K562 (cell line): ENCODE results near the gene SGPP1. TPM values are rescaled to one million over a fixed set of nuclear protein-coding genes. Genes with fewer than 3 reads are reported as not detected.

Experiments used
- ATAC-seq: fragments of 200-7000 bp; cut with Tn5 transposase; 3 replicates; pipeline ENCODE4 v1.9.1; 2020; ENCODE audit warnings: moderate library complexity
- BruUV-seq: library from RNA; stranded (reverse); fragments of 400-500 nt; replicated peaks from 2 replicates; lab custom pipeline; 2021; lab: Mats Ljungman, UMichigan
- CTCF ChIA-PET: fragments of 300-600 bp; formaldehyde crosslinking; extraction: SDS; loops from one replicate; lab custom pipeline; 2021; ENCODE audit warnings: low intra/inter-chr PET ratio; lab: Yijun Ruan, JAX
- POLR2A ChIA-PET: fragments of 300-600, 350-650 bp; sonication (Branson Sonifier 250); formaldehyde crosslinking; extraction: SDS; loops from one replicate; lab custom pipeline; 2021; ENCODE audit warnings: antibody characterized with exemption, inconsistent platforms; lab: Yijun Ruan, JAX
- DNase-seq, 4 experiments: peaks; one replicate each; pipeline versions ENCODE4 v3.0.0 to v3.0.0-alpha.2; 2011 to 2018; ENCODE audit warnings: low spot score in 3 of 4, mixed read lengths in 3 of 4; ENCODE audit errors: extremely low read depth in 1 of 4
- FAIRE-seq: peaks from 2 replicates; lab custom pipeline; 2011; peaks lifted over from hg19 to GRCh38; lab: Jason Lieb, UNC
- H2AFZ ChIP-seq: 2 replicates; pipeline ENCODE4 v1.6.0; 2011; ENCODE audit warnings: low read depth, low read length, control low read depth, inconsistent platforms
- H3K27ac ChIP-seq: fragments of 200-600 bp; 3 replicates; pipeline ENCODE4 v1.8.0; 2011; ENCODE audit warnings: low read depth, mild to moderate bottlenecking, control low read depth, inconsistent platforms, low read length, moderate library complexity, mixed read lengths; ENCODE audit errors: extremely low read depth
- H3K27me3 ChIP-seq, 2 experiments: fragments of 300-600 bp in 1 of 2; 2 replicates in 1 of 2; 3 replicates in 1 of 2; pipeline versions ENCODE4 v1.6.0 to v1.8.0; 2011; ENCODE audit warnings: inconsistent platforms in 2 of 2, low read length in 2 of 2, mild to moderate bottlenecking in 1 of 2, mixed read lengths in 1 of 2, moderate library complexity in 1 of 2; ENCODE audit not compliant: control insufficient read depth in 2 of 2, insufficient read depth in 2 of 2
- H3K36me3 ChIP-seq: fragments of 300-600 bp; 3 replicates; pipeline ENCODE4 v1.8.0; 2011; ENCODE audit warnings: mild to moderate bottlenecking, low read length, inconsistent platforms; ENCODE audit not compliant: control insufficient read depth, insufficient read depth
- H3K4me1 ChIP-seq, 2 experiments: fragments of 200-600 bp in 1 of 2; replicated peaks in 1 of 2; 2 replicates in 1 of 2; 3 replicates in 1 of 2; pipeline versions ENCODE4 v1.5.1 to v1.8.0; 2011; ENCODE audit warnings: inconsistent platforms in 2 of 2, low read length in 2 of 2, mild to moderate bottlenecking in 1 of 2, mixed read lengths in 1 of 2, moderate library complexity in 1 of 2; ENCODE audit not compliant: control insufficient read depth in 2 of 2, insufficient read depth in 2 of 2
- H3K4me2 ChIP-seq: 2 replicates; pipeline ENCODE4 v1.6.1; 2011; ENCODE audit warnings: low read length, control low read depth, inconsistent platforms, mixed read lengths; ENCODE audit not compliant: insufficient read depth
- H3K4me3 ChIP-seq: fragments of 200-600 bp; sonication (generic), shearing (Covaris generic); 2 replicates; pipeline ENCODE4 v1.5.1; 2016; ENCODE audit warnings: control low read depth, inconsistent platforms
- H3K79me2 ChIP-seq: fragments of 200-600 bp; 3 replicates; pipeline ENCODE4 v1.8.0; 2011; ENCODE audit warnings: low read length, inconsistent platforms; ENCODE audit not compliant: control insufficient read depth, insufficient read depth
- H3K9ac ChIP-seq, 2 experiments: 2 replicates each; pipeline versions ENCODE4 v1.6.0 to v1.6.1; 2011; ENCODE audit warnings: low read depth in 2 of 2, low read length in 2 of 2, control low read depth in 1 of 2, inconsistent platforms in 1 of 2, mild to moderate bottlenecking in 1 of 2, mixed read lengths in 1 of 2; ENCODE audit not compliant: insufficient read depth in 1 of 2
- H3K9me1 ChIP-seq: one replicate; pipeline ENCODE4 v1.6.0; 2011; ENCODE audit warnings: inconsistent platforms, mild to moderate bottlenecking, low read length, moderate library complexity; ENCODE audit not compliant: control insufficient read depth, insufficient read depth
- H3K9me3 ChIP-seq: replicated peaks from 2 replicates; pipeline ENCODE4 v1.5.1; 2011; ENCODE audit warnings: low read depth, low read length, inconsistent platforms; ENCODE audit not compliant: control insufficient read depth, insufficient read depth
- H4K20me1 ChIP-seq: replicated peaks from 2 replicates; pipeline ENCODE4 v1.6.1; 2011; ENCODE audit warnings: low read length, inconsistent platforms, mixed read lengths; ENCODE audit not compliant: control insufficient read depth, insufficient read depth
- C11orf30 ChIP-seq: fragments of 450-650 bp; IDR thresholded peaks from 2 replicates; pipeline ENCODE4 v1.6.1; 2016; ENCODE audit warnings: low read depth, mild to moderate bottlenecking
- CBFA2T2 ChIP-seq: fragments of 450-650 bp; conservative IDR thresholded peaks from 2 replicates; pipeline ENCODE4 v1.6.1; 2017; ENCODE audit warnings: mild to moderate bottlenecking
- CBX8 ChIP-seq: fragments of 200-600 bp; sonication (generic); IDR thresholded peaks from 2 replicates; pipeline ENCODE4 v1.6.1; 2012; ENCODE audit warnings: borderline replicate concordance, mixed run types, low read depth, mild to moderate bottlenecking, moderate library complexity, mixed read lengths, low read length, control low read depth, inconsistent platforms; ENCODE audit not compliant: poor library complexity, severe bottlenecking; ENCODE audit errors: extremely low read depth
- ETS2 ChIP-seq: IDR thresholded peaks from 2 replicates; pipeline ENCODE4 v1.6.1; 2016; ENCODE audit warnings: borderline replicate concordance, missing genetic modification characterization, mild to moderate bottlenecking, moderate library complexity, missing compliant biosample characterization; ENCODE audit not compliant: poor library complexity, severe bottlenecking
- KHSRP ChIP-seq: fragments of 450-650 bp; IDR thresholded peaks from 2 replicates; pipeline ENCODE4 v1.6.1; 2017
- ZBTB5 ChIP-seq: fragments of 450-650 bp; IDR thresholded peaks from 2 replicates; pipeline ENCODE4 v1.6.1; 2017; ENCODE audit warnings: antibody characterized with exemption
- ZFP36 ChIP-seq: fragments of 150-350 bp; IDR thresholded peaks from 2 replicates; pipeline ENCODE4 v1.6.1; 2018; ENCODE audit warnings: low read length, low read depth; ENCODE audit not compliant: partially characterized antibody
- ZNF316 ChIP-seq: fragments of 450-650 bp; IDR thresholded peaks from 2 replicates; pipeline ENCODE4 v1.6.1; 2016
- ZNF407 ChIP-seq: fragments of 450-650 bp; IDR thresholded peaks from 2 replicates; pipeline ENCODE4 v1.6.1; 2016; ENCODE audit warnings: low read depth
- ZNF511 ChIP-seq: sonication (generic); formaldehyde crosslinking; IDR thresholded peaks from 2 replicates; pipeline ENCODE4 v1.8.0; 2022; ENCODE audit warnings: mild to moderate bottlenecking, missing genetic modification reagents
- WGBS: fragments of 100-300 bp; shearing (Covaris generic); methylation state at CpG from one replicate; pipeline ENCODE4 v1.1.6; 2016; ENCODE audit warnings: low coverage, mixed read lengths; ENCODE audit not compliant: insufficient coverage; ENCODE audit errors: missing lambda C conversion rate; 5-methylcytosine and 5-hydroxymethylcytosine counted together
- in situ Hi-C: fragments of 300-500 bp; cut with MboI; formaldehyde crosslinking; loops from 4 replicates; pipeline ENCODE4 v1.15.0; 2018; ENCODE audit warnings: inconsistent platforms, mixed read lengths
- intact Hi-C: fragments of 100-400 bp; cut with micrococcal nuclease; formaldehyde crosslinking; loops from 2 replicates; pipeline ENCODE4 v1.14.2; 2022
- polyA plus RNA-seq, 8 experiments: library from polyadenylated mRNA; depleted of rRNA in 4 of 8; stranded (reverse) in 5 of 8; unstranded in 3 of 8; fragments of >200 nt; fragmentation: Nextera tagmentation in 2 of 8; fragmentation: Illumina TruSeq in 1 of 8; extraction: Ambion mirVana in 2 of 8; extraction: Trizol in 1 of 8; gene quantifications; 2 replicates each; pipeline versions ENCODE4 v1.2.1 to v1.2.3, GENCODE V29; 2011 to 2014; ENCODE audit warnings: inconsistent platforms in 1 of 8, missing spikeins in 1 of 8
- total RNA-seq, 7 experiments: library from RNA; depleted of rRNA in 6 of 7; stranded (reverse); fragments of >200 nt in 6 of 7; fragmentation: Illumina TruSeq in 2 of 7; extraction: Trizol in 2 of 7; gene quantifications; 2 replicates each; pipeline versions ENCODE4 v1.2.1 to v1.2.3, GENCODE V29; 2011 to 2021; ENCODE audit warnings: low replicate concordance in 1 of 7

The SGPP1 gene
- total and polyA plus RNA-seq, 9 of the 15 experiments (the other 6 are each of a cell fraction or from before 2014, with no cell fraction given): 2.2 to 7.3 (median 5.6) TPM

- no peaks in the 10 kb centered on the region; a peak in 1 of 5 replicates for H3K27me3 ChIP-seq
- no peak overlapping the region for H3K9ac ChIP-seq
- no peaks in the 10 kb centered on the region for H3K36me3 ChIP-seq
- no peak overlapping the region for H3K4me3 ChIP-seq
- CTCF ChIA-PET: no interaction called here
- intact Hi-C loops (no loop called here), in situ Hi-C loops (no loop called here)
- no peak overlapping the region for H2AFZ ChIP-seq
- H3K4me1 ChIP-seq: peaks cover 0 to 3% of the 10 kb centered on the region in 2 experiments; a peak in 1 of 5 replicates
- H3K27ac ChIP-seq: no peak overlapping the region
- POLR2A ChIA-PET: no interaction called here
- H3K9me1 ChIP-seq: no peaks in the 10 kb centered on the region
- H4K20me1 ChIP-seq: no peaks in the 10 kb centered on the region
- no peak for FAIRE-seq
- no TSS peak for BruUV-seq
- no peak overlapping the region for H3K4me2 ChIP-seq
- no peaks in the 10 kb centered on the region for H3K9me3 ChIP-seq
- 67% methylated on average over 1 of the region's 1 CpG for WGBS
- DNase-seq: no peak
- H3K79me2 ChIP-seq: no peaks in the 10 kb centered on the region
- TF ChIP-seq CBFA2T2 (no peak), CBX8 (no peak), ZBTB5 (no peak), ZNF316 (0 out of 2 replicates have a peak, but pooled peaks have one; percentile 39), KHSRP (no peak), ZFP36 (no peak), ETS2 (tag) (no peak), C11orf30 (peak; percentile 9; the same call in 1 of the 2 replicates), ZNF407 (no peak), ZNF511 (CRISPR knock-in tag) (no peak)
- ATAC-seq: no peak
Observed at GRCh38 chr14:63760014-63760413, 32.1 kb upstream of the SGPP1 start.
